ENCODE results near the gene RASD2. TPM values are rescaled to one million over a fixed set of nuclear protein-coding genes. Genes with fewer than 3 reads are reported as not detected.

Gene RASD2
- total and polyA plus RNA-seq, 2 experiments from 2014 or later = 1.2 to 3.6 TPM

DNA sequence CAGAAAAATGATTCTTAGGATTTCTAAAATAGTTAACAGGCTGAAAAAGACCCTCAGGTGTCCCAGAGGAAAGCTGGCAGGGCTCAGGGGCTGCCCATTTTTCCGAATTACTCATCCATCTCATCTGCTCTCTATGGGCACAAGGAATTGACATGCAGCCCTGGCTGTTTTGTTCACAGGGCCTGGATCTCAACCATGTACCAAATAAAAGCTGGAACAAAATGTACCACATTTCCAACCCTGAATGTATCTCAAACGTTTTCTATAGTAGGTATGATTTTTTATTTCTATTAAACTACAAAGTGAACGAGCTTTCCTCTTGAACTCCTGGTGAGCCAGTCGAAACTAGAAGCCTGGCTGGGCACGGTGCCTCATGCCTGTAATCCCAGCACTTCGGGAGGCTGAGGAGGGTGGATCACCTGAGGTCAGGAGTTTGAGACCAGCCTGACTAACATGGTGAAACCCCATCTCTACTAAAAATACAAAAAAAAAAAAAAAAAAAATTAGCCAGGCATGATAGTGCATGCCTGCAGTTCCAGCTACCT, 43.8 kb upstream of the RASD2 start (continued):
- TF ChIP-seq EZH2 (IDR thresholded peaks at IDR 0.05; ENCODE audit: low read depth, unreplicated experiment) (no peak), NANOG (IDR thresholded peaks at IDR 0.05; ENCODE audit: borderline replicate concordance) (no peak)
- TF ChIP-seq, protein P1, sequence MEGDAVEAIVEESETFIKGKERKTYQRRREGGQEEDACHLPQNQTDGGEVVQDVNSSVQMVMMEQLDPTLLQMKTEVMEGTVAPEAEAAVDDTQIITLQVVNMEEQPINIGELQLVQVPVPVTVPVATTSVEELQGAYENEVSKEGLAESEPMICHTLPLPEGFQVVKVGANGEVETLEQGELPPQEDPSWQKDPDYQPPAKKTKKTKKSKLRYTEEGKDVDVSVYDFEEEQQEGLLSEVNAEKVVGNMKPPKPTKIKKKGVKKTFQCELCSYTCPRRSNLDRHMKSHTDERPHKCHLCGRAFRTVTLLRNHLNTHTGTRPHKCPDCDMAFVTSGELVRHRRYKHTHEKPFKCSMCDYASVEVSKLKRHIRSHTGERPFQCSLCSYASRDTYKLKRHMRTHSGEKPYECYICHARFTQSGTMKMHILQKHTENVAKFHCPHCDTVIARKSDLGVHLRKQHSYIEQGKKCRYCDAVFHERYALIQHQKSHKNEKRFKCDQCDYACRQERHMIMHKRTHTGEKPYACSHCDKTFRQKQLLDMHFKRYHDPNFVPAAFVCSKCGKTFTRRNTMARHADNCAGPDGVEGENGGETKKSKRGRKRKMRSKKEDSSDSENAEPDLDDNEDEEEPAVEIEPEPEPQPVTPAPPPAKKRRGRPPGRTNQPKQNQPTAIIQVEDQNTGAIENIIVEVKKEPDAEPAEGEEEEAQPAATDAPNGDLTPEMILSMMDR (conservative IDR thresholded peaks at IDR 0.05; ENCODE audit: low read depth in 2 of 2) = no peak

DNA sequence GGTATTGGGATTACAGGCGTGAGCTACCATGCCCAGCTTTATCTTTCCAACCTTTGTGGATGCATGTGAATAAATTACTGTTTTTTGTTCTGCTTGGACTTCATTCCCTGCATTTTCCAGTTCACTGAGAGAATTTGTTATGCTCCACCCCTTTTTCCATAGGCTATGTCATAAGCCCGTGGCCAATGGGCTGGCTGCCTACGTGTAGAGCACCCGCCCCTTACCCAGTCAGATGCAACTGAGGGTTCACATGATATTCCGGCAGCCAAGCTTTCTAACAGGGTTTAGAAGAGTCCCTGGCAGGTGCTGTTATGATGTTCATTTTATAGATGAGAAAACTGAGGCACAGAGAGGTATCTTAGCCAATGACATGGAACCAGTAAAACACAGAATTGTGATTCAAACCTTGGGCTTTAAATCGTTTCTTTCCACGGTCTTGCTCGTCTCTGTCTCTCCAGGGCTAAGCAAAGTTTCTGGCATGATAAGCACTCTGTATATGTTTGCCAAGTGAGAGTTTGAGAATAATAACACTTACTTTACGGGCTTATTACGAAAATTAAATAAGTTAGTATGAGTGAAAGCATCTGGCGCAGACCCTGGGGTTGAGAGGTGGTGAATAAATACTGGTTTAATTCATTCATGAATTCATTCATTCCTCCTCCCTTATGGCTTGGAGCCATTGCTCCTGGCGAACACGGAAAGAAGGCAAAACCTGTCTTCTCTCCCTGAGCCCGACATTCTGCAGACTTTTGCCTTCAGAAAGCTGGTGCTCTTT, 42.4 kb upstream of the RASD2 start:
- Mint-ChIP-seq H3K27me3 (ENCODE audit: insufficient read depth, low read depth, poor library complexity) (peaks cover 16% of the 10 kb centered on the region), H3K36me3 (ENCODE audit: low read depth) (no peaks in the 10 kb centered on the region), H3K4me1 (no peaks in the 10 kb centered on the region), H3K27ac (no peak overlapping the region), H3K9me3 (no peaks in the 10 kb centered on the region), H3K4me3 (no peak overlapping the region)
- H2AFZ ChIP-seq = no peak overlapping the region
- no peaks in the 10 kb centered on the region for H3K9me2 ChIP-seq (ENCODE audit: insufficient read depth)
- DNase-seq (ENCODE audit: low spot score) (peak; percentile 64), ATAC-seq (peak; percentile 79)
- H3K36me3 ChIP-seq (ENCODE audit: insufficient read depth) = no peaks in the 10 kb centered on the region
- H3K79me2 ChIP-seq (replicated peaks; ENCODE audit: insufficient read depth) = no peaks in the 10 kb centered on the region
- H3K4me2 ChIP-seq = no peak overlapping the region
- no peak overlapping the region for H3K27ac ChIP-seq (ENCODE audit: low read depth)
- TF ChIP-seq CREB1 (CRISPR knock-in tag; IDR thresholded peaks at IDR 0.05; ENCODE audit: low read depth) = no peak
- no peaks in the 10 kb centered on the region for H3K27me3 ChIP-seq (ENCODE audit: insufficient read depth)
- no peaks in the 10 kb centered on the region for H4K20me1 ChIP-seq (replicated peaks; ENCODE audit: insufficient read depth)
- H3F3A ChIP-seq (replicated peaks; ENCODE audit: low read depth) = no peaks in the 10 kb centered on the region
- H3K4me1 ChIP-seq (ENCODE audit: insufficient read depth) = no peaks in the 10 kb centered on the region
- H3K4me3 ChIP-seq = no peak overlapping the region

DNA sequence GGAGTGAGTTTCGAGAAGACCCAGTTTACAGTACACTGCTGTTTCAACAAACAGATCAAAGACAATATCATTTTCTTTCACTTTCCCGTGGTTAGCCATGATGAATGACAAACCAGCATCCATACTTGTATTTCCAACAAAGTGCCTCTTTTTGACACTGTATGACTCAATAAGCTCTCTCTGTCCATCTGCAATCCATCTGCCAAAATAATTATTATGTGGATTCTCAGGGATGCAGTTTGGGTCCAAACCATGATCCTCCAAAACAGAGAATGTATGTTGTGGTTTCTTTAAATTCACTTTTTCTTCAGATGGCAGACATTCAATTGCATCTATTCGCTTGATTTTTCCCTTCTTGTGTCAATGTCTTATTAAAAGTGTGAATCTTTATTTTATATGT, 37.8 kb upstream of the RASD2 start:
- no peaks in the 10 kb centered on the region for H3F3A ChIP-seq (replicated peaks; ENCODE audit: low read depth)
- no peak for DNase-seq (ENCODE audit: low spot score)
- no peaks in the 10 kb centered on the region for H4K20me1 ChIP-seq (replicated peaks; ENCODE audit: insufficient read depth)
- H3K36me3 ChIP-seq (ENCODE audit: insufficient read depth) = no peaks in the 10 kb centered on the region
- no peak overlapping the region for H3K4me2 ChIP-seq
- H3K27ac ChIP-seq (ENCODE audit: low read depth) = no peak overlapping the region
- Mint-ChIP-seq H3K27ac (no peak overlapping the region), H3K4me3 (no peak overlapping the region), H3K36me3 (ENCODE audit: low read depth) (no peaks in the 10 kb centered on the region), H3K9me3 (no peaks in the 10 kb centered on the region), H3K27me3 (ENCODE audit: insufficient read depth, low read depth, poor library complexity) (peaks cover 7% of the 10 kb centered on the region), H3K4me1 (no peaks in the 10 kb centered on the region)
- no peaks in the 10 kb centered on the region for H3K9me2 ChIP-seq (ENCODE audit: insufficient read depth)
- H3K4me1 ChIP-seq (ENCODE audit: insufficient read depth) = peaks cover 7% of the 10 kb centered on the region; the same call in 1 of the 2 replicates
- ATAC-seq = no peak
- H3K27me3 ChIP-seq (ENCODE audit: insufficient read depth) = no peaks in the 10 kb centered on the region
- H2AFZ ChIP-seq = no peak overlapping the region
- no peaks in the 10 kb centered on the region for H3K79me2 ChIP-seq (replicated peaks; ENCODE audit: insufficient read depth)
- no peak overlapping the region for H3K4me3 ChIP-seq
- TF ChIP-seq, protein P2, sequence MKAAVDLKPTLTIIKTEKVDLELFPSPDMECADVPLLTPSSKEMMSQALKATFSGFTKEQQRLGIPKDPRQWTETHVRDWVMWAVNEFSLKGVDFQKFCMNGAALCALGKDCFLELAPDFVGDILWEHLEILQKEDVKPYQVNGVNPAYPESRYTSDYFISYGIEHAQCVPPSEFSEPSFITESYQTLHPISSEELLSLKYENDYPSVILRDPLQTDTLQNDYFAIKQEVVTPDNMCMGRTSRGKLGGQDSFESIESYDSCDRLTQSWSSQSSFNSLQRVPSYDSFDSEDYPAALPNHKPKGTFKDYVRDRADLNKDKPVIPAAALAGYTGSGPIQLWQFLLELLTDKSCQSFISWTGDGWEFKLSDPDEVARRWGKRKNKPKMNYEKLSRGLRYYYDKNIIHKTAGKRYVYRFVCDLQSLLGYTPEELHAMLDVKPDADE (IDR thresholded peaks at IDR 0.05) = no peak
- TF ChIP-seq NANOG (IDR thresholded peaks at IDR 0.05; ENCODE audit: borderline replicate concordance) (no peak), EZH2 (IDR thresholded peaks at IDR 0.05; ENCODE audit: low read depth, unreplicated experiment) (no peak), POLR2AphosphoS5 (IDR thresholded peaks at IDR 0.05; ENCODE audit: low read depth) (no peak), JUNB (IDR thresholded peaks at IDR 0.05; ENCODE audit: unreplicated experiment) (no peak), STAT1 (IDR thresholded peaks at IDR 0.05; ENCODE audit: unreplicated experiment) (no peak)
- TF ChIP-seq, protein P3, sequence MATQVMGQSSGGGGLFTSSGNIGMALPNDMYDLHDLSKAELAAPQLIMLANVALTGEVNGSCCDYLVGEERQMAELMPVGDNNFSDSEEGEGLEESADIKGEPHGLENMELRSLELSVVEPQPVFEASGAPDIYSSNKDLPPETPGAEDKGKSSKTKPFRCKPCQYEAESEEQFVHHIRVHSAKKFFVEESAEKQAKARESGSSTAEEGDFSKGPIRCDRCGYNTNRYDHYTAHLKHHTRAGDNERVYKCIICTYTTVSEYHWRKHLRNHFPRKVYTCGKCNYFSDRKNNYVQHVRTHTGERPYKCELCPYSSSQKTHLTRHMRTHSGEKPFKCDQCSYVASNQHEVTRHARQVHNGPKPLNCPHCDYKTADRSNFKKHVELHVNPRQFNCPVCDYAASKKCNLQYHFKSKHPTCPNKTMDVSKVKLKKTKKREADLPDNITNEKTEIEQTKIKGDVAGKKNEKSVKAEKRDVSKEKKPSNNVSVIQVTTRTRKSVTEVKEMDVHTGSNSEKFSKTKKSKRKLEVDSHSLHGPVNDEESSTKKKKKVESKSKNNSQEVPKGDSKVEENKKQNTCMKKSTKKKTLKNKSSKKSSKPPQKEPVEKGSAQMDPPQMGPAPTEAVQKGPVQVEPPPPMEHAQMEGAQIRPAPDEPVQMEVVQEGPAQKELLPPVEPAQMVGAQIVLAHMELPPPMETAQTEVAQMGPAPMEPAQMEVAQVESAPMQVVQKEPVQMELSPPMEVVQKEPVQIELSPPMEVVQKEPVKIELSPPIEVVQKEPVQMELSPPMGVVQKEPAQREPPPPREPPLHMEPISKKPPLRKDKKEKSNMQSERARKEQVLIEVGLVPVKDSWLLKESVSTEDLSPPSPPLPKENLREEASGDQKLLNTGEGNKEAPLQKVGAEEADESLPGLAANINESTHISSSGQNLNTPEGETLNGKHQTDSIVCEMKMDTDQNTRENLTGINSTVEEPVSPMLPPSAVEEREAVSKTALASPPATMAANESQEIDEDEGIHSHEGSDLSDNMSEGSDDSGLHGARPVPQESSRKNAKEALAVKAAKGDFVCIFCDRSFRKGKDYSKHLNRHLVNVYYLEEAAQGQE (IDR thresholded peaks at IDR 0.05; ENCODE audit: unreplicated experiment) = no peak
- TF ChIP-seq, protein P1 (conservative IDR thresholded peaks at IDR 0.05; ENCODE audit: low read depth in 2 of 2) = no peak

All from GM23338 (cell line).